DMS153 (cell line): Measurements from ENCODE around the gene CS.
"Not testable (repeated sequence)": the region's sequence is repeated elsewhere in the genome, so short reads cannot be mapped to it uniquely, and the experiment has no call there.

Source experiments
- DNase-seq: peaks from one replicate; lab custom pipeline; 2025; lab: John Stamatoyannopoulos, UW

The CS gene

GRCh38 chr12:56321027-56321426 is 20.9 kb upstream of the CS start:
- DNase-seq = no peak

- DNase-seq = no peak
Observed at GRCh38 chr12:56317675-56318074, 17.5 kb upstream of the CS start.

- peak; percentile 99 for DNase-seq
Observed at GRCh38 chr12:56315622-56316473, 15.7 kb upstream of the CS start, which contains the start of gene CNPY2. CNPY2 (minus strand) TSS chr12:56315988; CDS start chr12:56315217, 771 bp downstream.

GRCh38 chr12:56315249-56315621 is 15.1 kb upstream of the CS start:
- DNase-seq = no peak

GRCh38 chr12:56311003-56311402 is 10.9 kb upstream of the CS start:
- no peak for DNase-seq

- no peak for DNase-seq
Observed at GRCh38 chr12:56308714-56309113, 8.6 kb upstream of the CS start.

GRCh38 chr12:56307221-56307965 is 7.3 kb upstream of the CS start:
- no peak for DNase-seq

GRCh38 chr12:56304872-56305590 is 4.9 kb upstream of the CS start:
- no peak for DNase-seq

GRCh38 chr12:56304276-56304675 is 4.1 kb upstream of the CS start:
- DNase-seq = no peak

- DNase-seq = no peak
Observed at GRCh38 chr12:56300644-56301464, 724 bp upstream of the CS start.

- DNase-seq = no peak
Observed at GRCh38 chr12:56299308-56299852, 750 bp downstream of the CS start.

- DNase-seq = no peak
Observed at GRCh38 chr12:56298828-56299227, 1.3 kb downstream of the CS start.

GRCh38 chr12:56297400-56297799 is 2.7 kb downstream of the CS start:
- DNase-seq = no peak

GRCh38 chr12:56296295-56296694 is 3.8 kb downstream of the CS start:
- DNase-seq = no peak

- no peak for DNase-seq
Observed at GRCh38 chr12:56293795-56294194, 6.3 kb downstream of the CS start.

GRCh38 chr12:56288705-56289387 is 11.3 kb downstream of the CS start:
- no peak for DNase-seq

- no peak for DNase-seq
Observed at GRCh38 chr12:56286044-56286830, 13.9 kb downstream of the CS start.

- DNase-seq = not testable (repeated sequence)
Observed at GRCh38 chr12:56284263-56284662, 15.9 kb downstream of the CS start.

GRCh38 chr12:56282579-56282978 is 17.6 kb downstream of the CS start:
- no peak for DNase-seq

- DNase-seq = no peak
Observed at GRCh38 chr12:56282030-56282429, 18.1 kb downstream of the CS start.
